ENCODE results near the gene PPM1F. TPM values are rescaled to one million over a fixed set of nuclear protein-coding genes. Genes with fewer than 3 reads are reported as not detected.

PPM1F gene, protein sequence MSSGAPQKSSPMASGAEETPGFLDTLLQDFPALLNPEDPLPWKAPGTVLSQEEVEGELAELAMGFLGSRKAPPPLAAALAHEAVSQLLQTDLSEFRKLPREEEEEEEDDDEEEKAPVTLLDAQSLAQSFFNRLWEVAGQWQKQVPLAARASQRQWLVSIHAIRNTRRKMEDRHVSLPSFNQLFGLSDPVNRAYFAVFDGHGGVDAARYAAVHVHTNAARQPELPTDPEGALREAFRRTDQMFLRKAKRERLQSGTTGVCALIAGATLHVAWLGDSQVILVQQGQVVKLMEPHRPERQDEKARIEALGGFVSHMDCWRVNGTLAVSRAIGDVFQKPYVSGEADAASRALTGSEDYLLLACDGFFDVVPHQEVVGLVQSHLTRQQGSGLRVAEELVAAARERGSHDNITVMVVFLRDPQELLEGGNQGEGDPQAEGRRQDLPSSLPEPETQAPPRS
- total RNA-seq (2014; rRNA removed; shearing (Covaris generic)) = 15.4 and 20.9 TPM in 2 replicates

DNA sequence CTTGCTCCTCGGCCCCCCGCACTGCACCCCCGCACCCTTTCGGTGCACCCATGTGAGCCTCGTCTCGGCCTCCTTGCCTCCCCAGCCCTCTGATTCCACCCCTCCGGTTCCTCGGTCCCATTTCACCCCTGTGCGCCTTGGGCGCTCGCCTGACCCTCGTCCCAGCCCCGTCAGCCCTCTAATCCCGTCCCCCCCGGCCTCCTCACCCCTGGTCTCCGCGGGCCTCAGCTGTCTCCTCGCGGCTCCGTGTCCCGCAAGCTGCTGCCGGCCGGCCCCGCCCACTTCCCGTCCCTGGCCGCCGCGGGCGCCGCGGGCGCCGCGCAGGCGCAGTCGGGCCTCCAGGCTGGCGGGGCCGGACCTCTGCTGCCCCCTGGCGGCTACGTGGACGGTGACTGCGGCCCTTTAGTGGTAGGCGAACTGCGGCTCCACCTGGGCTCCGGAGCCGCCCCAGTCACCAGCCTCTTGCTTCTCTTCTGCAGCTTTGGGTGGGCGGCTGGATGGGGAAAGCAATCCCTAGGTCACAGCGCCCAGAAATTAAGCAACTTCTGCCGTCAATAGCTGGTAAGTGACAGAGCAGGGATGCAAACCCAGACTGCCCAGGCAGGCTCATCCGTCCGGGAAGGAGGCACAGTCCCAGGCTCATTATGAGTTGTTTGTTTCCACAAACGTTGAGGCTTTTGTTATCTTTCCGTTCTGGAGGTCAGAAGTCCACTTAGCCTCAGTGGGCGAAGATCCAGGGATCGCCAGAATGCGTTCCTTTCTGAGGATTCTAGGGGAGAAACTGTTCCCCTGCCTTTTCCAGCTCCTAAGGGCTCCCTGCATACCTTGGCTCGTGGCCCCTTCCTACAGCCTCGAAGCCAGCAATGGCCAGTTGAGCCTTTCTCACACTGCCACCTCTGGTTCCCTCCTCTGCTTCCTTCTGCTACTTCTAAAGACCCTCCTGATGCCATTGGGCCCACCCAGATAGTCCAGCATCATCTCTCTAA, at the start of gene PPM1F:
Gene PPM1F, minus strand, starts transcription at position 263 of the 986 bp plus-strand sequence. CDS start 6,800 bp downstream, outside the sequence.
- peak; percentile 61 for DNase-seq (ENCODE audit: low read depth)

DNA sequence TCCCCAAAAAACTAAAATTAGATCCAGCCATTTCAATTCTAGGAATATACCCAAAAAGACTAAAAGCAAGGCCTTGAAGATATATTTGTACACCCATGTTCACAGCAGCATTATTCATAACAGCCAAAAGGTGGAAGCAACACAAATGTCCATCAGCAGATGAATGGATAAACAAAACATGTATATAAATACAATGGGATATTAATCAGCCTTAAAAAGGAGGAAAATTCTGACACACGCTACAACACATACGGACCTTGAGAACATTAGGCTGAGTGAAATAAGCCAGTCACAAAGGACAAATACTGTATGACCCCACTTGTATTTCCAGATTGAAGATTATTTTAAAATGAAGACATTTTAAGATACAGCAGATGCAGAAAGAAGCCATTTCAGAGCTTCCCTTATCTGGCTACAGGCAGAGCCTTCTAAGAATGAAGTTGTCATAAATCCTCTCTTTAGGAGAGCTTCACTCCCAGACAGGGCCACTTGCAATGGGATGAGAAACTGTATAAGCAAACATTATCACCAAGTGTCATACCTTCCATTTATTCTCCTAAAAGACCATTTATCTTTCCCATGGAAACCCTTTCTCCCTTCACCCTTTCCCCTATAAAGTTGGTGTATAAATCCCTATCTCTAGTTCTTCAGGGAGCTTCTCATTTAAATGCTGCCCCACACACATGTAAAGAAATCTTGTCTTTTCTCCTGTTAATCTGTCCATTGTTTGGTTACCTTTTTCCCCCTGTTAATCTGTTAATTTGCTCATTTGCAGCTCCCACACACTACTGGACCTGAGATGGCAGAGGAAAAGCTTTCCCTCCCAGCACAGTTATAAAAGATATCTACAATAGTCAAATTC, 49.2 kb upstream of the PPM1F start:
- DNase-seq (ENCODE audit: low read depth) = no peak

DNA sequence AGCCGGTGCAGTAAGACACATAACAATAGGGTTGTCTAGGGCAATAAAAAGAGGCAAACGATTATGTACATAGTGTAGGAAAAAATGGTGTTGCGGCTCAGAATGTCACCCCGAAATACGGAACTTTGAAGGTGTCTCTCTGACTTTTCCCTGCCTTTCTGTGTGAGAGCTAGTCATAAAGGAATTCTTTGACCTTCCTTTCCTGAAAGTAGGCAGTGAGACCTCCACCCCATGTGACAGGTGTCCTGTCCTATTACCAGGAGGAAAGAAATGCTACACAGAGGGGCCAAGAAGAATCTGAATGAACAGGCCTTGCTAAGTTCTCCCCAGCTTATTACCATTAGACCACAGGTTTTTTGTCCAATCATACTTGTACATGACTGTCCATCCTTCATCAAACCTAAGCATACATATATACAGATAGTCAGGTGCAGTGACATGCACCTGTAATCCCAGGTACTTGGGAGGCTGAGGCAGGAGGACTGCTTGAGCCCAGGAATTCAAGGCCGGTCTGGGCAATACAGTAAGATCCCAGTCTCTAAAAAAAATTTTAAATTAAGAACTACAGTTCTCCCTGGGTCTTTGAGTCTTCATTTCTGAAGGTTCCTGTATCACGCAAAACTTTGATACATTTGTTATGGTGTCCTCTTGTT, 46.1 kb upstream of the PPM1F start:
- DNase-seq (ENCODE audit: low read depth) = no peak

DNA sequence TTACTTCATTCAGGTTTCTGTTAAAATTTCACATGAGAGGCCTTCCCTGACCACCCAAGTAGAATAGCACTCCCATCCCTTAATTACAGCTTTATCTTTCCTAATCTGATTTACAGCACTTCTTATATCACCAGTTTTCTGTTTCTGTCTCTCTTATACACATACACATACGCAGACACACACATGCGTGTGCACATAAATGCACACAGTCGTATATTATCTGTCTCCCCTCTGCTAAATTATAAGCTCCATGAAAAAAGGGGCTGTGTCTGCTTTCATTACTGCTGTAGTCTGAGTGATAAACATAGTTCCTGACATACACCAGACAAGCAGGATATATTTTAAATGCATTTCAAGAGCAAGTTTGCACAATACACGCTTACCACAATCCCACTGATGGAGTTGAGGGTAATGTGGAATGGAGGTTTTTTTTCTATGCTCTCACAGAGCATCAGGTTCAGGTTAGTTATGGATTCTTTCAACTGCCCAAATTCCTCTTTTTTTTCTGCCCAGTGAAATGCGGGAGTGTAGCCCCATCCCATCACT, 43.6 kb upstream of the PPM1F start:
- no peak for DNase-seq (ENCODE audit: low read depth)

DNA sequence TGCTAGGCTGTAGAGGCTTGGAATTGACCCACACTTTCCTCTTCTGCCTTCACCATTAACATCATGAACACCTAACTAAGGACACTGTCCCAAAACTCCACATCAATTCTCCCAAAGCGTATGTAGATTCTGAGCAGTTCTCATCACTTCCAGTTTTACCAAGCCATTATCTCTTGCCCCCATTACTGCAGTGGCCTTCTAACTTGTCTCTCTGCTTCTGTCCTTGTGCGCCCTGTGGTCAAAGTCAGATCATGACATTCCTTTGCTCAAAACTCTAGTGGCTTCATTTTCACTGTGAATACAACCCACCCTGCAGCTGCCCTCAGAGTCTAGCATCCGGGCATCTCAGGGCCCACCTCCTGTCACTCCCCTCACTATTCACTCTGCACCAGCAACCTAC, 43.0 kb upstream of the PPM1F start:
- DNase-seq (ENCODE audit: low read depth) = no peak

DNA sequence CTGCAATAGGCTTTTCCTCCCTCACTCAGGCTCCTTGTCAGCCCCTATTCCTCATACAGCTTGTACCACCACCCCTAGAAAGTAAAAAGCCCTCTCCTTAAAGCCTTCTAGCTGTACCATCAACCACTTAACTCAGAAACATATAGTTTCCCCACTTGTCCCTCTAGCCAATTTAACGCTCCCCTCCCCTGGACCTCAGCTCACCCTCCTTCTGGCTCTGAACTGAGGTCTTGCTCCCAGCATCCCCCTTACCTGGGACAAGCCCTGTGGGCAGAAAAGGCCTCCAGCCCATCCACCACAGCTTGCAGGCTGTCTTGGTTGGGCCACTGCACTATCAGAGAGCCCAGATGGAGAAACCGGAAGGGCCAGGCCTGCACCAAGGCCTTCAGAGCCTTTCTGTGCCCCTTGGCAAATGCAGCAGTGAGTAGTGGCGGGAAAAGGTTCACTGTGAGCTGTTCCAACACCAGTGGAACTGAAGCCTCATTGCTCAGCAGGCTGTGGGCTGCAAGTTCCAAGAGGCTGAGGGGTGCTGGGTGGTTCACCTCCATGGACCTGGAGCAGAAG, 42.3 kb upstream of the PPM1F start:
- DNase-seq (ENCODE audit: low read depth) = no peak

DNA sequence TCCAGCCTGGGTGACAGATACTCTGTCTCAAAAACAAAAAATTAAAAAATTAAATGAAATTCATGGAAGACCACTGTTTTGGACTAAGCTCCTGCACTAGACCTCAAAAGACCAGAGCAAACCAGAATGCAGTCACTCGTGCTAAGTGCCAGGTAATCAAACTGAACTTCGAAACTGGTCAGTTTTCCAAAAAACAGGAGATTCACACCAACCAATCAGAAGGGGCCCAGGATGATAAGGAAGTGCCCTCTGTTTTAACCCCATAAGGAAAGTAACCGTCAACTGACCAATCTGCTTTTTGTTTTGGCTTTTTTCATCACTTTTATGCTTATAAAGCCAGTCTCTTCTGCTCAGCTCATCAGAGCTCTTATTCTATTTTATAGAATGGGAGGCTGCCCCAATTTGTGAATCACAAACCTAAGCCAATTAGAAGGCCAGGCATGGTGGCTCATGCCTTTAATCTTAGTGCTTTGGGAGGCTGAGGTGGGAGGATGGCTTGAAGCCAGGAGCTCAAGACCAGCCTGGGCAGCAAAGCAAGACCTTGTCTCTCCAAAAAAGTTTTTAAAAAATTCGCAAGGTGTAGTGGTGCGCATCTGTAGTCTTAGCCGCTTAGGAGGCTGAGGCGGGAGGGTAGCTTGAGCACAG, 40.1 kb upstream of the PPM1F start:
- DNase-seq (ENCODE audit: low read depth) = no peak

DNA sequence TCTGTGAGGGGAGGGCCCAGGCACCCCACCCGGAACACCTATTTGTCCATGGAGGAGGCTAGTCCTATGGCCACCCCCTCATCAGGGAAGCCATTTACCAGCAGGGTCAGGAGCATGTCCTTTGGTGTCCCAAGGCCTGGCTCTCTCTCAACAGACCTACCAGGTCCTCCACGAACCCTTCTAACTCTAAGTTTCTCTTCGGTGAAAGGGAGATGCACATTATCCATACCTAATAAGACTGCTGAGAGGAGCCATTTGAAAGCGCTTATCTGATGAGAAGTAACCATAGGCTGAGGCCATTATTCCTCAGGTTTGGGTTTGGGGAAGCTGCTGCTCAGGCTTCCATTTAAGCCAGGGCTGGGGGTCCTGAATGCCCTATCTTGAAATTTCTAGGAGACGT, 39.1 kb upstream of the PPM1F start:
- DNase-seq (ENCODE audit: low read depth) = no peak

DNA sequence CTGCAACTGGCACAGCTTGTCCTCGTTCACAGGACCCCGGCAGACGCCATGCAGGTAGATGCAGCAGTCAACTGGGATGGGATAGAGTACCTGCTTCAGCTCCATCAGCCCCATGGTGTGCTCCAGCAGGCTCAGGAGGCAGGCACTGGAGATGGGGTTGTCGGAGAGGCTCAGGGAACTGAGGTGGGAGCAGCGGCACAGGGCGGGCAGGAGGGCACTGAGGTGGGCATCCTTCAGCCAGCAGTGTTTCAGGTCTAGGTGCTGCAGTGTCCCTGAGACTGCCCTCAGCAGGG, 38.6 kb upstream of the PPM1F start:
- DNase-seq (ENCODE audit: low read depth) = no peak

DNA sequence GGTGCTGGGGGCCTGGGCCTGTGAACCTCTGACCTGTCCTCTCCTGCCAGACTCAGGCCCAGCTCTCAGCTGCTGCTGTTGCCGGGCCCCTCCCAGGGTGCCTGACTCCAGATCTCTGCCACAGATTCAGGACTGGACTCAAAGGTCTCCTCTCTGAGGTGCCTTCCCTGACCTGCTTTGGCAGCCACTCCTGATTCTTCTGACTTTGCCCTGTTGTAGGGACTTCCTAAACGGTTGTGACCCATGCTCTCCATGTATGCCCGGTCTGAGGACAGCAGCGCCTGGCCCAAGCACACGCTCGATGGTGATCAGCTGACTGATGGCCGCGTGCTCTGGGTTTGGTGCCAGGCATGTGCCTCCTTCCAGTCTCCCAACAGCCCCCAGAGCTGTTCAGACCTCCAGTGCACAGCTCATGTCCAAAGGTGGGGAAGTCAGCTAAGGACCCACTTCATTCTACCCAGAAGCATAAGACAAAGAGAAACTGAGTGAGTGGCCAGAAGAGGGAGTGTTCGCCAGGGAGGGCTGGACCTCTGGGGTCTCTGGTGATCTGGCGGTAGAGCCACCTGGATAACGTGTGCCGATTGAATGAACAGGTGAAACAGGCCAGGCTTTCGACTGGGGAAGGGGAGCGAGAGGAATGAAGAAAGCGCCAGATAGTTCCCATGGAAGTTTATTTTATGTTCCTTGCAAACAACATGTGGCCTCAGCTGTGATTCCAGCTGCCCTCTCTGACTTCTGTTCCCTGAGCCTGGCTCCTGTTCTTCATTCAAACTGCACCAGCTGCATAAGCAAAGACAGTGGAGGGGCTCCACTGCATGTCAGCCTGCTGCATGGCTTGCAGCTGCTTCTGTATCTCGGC, 38.0 kb upstream of the PPM1F start:
- no peak for DNase-seq (ENCODE audit: low read depth)

DNA sequence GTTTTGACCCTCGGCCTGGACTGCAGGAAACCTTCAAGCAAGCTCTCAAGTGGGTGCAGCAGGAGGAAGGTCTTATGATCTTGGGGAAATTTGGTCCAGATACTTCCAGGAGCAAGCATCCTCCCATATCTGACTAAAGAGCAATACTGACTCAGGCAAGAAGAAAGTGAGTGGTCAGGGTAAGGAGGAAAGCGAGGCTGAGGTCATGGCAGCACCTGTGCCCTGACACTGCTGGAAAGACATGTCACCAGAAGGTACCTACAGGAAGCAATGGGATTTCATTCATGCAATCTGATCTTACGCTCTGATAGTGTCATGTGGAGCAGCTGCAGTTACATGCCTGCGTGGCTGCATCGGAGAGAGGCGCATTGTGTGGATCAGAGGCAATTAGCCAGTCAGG, 36.4 kb upstream of the PPM1F start:
- no peak for DNase-seq (ENCODE audit: low read depth)

DNA sequence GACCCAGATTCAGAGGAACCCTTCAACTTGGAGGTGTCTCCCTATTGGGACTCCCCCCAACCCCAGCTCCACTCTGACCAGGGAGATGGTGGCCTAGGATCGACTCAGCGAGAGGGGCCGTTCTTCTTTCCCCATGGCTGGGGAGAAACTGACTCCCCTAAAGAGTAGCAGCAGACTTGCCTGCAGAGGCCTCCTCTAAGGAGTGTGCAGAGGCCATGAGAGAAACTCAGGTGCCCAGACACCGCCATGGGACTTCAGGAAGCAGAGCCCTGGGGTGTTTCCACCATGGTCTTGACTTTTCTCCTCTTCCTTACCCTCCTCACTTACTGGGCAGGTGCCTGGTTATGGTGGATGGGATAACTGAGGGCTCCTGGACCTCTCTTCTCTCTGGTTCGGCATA, 32.6 kb upstream of the PPM1F start:
- no peak for DNase-seq (ENCODE audit: low read depth)

DNA sequence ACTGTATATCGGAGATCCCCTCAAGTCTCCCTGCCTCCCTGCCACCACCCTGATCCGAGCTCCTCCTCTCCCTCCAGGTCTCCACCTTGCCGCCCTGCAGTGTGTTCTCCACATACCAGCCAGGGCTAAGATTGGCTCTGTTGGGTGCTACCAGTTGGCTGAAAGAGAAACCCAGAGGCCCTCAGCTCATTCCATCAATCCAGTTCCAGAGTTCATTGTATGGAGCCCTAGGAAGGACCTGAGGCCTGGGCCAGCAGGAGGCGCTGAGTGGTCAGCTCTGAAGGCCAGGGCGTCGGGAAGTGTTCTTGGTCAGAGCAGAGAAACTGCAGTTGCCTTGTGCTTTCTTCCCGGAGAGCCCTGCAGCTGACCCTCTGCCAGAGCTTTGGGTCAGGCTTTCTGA, 32.1 kb upstream of the PPM1F start:
- DNase-seq (ENCODE audit: low read depth) = no peak

DNA sequence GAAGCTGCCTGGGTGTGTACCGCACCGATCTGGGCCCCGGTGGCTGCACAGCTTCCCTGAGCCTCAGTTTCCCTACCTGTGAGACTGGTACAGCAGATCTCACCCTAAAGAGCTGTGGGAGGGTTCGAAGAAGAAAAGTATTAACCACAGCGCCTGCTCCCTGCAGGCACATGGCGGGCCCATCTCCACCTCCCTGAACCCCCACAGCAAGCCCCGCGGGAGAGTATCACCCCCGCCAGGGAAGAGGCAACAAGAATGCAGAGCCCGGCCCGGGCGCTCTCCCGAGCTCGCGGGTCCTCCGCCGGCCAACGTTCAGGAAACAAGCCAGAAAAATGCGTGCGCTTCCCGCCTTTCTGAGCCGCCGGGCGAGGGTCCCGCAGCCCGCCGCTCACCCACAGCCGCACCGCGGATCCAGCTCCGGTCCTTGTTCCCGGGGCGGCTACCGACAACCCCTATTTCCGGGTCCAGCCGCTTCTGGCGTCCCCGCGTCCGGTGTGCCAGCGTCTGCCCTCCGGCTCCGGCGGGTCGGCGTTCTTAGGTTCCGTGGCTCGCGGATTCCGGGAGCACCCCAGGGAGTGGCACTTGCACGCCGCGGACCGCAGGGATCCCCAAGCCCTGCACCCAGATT, 29.8 kb upstream of the PPM1F start, which contains the start of gene TOP3B:
Gene TOP3B, minus strand, starts transcription at position 450 of the 628 bp plus-strand sequence. CDS start 7,078 bp downstream, outside the sequence.
- peak; percentile 60 for DNase-seq (ENCODE audit: low read depth)

DNA sequence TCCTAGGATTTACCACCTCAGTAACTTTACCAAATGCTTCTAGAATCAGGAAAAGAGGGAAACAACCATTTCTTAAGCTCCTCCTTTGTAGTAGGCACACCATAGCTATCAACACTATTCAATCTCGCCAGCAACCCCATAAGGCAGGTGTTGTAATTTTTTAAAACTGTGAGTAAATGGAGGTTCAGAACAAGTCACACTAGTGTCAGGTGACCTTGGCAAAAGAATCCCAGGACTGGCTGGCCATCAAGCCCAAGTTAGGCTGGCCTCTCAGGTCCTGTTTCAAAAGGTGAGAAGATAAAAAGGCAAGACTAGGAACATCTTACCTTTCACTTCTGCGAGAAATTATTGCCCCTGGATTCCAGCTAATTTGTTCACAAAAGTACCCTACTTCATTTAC, 29.2 kb upstream of the PPM1F start:
- DNase-seq (ENCODE audit: low read depth) = no peak

DNA sequence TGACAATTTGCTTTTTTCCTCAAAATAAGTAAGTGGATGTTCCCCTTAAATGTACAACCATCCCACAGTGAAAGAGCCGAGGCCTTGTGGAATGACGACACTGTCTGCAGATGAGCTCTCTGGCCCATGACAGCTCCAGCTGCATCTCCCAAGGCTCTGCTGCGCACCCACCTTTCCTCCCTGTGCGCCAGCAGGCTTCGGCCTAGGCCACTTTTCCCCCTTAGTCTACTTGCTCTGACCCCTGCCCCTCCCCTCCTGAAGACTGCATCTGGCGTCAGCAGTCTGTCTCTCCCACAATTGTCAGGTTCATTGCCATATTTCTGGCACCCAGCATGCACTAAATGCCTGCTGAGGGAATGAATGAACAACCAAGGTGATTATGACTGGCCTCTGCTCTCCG, 27.9 kb upstream of the PPM1F start:
- no peak for DNase-seq (ENCODE audit: low read depth)

DNA sequence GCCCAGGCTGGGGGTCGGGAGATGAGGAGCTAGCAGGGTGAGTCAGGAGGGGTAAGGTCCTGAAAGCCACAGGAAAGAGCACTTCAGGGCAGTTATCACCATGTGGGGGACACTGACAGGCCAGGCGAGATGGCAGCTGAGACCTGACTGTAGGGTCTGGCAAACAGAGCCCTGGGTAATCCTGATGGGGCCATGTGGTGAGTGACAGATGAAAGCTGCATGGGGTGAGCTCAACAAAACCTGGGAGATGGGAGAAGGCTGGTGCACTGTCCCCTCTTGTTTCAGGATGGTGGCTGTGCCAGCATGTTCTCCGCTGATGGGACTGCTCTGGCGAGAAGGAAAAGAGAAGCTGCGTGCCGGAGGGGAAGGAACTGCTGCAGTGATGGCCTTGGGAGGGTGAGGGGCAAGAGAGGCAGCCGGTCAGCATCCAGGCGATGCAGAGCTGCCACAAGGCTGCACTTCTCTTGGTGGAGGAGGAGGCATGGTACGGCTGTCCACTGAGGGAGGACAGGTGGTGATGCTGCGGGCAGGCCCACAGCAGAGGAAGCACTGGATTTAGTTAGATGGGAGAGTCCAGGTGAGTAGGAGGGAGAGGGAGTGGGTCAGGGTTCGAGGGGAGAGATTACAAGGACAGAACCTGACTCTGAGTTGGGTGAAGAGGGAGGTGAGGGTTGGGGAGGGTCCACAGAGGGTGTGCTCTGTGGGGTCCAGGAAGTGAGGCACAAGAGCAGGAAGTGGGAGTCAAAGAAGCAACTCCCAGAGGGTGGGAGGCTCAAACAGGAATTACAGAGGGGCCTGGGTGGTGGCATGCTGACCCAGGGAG, 26.1 kb upstream of the PPM1F start:
- DNase-seq (ENCODE audit: low read depth) = no peak

DNA sequence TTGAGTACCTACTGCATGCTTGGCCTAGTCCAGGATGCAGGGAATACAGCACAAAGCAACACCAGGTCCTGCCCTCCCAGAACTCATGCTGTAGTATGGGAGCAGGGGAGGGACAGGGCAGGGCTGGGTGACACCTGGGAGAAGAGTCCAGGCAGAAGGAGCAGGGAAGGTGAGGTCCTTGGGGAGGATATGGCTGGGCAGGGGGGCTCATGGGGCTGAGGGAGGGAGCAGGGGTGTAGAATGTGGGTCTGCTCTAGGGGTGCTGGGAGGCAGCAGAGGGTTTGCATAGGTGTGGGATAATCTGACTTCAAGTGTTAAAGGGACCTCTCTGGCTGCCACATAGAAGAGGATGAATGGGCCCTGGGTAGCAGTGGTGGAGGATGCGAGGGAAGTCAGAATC, 25.2 kb upstream of the PPM1F start:
- DNase-seq (ENCODE audit: low read depth) = no peak

All from M059J (cell line).